ENCODE measurements around the gene TPSD1.

DNA sequence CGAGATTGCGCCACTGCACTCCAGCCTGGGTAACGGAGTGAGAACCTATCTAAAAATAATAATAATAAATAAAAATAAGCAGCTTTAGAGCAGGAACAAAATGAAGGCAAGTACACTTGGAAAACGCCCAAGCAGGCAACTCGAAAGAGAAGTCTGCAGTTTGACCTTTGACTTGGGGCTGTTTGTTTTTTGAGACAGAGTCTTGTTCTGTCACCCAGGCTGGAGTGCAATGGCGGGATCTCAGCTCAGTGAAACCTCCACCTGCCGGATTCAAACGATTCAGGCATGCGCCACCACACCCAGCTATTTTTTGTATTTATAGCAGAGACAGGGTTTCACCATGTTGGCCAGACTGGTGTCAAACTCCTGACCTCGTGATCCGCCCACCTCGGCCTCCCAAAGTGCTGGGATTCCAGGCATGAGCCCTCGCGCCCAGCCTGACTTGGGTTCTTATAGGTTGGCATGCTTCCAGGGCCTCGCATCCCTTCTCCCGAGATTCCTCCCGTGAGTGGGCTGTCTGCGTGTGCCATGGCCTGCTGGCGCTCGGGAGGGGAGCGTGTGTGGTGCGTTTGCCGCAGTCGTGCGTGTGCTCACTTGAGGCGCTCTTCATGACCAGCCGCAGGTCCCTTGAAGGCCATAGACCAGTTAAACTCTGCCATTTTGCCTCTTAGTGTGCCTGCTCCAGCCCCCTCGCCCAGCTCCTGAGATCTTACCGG is 35.1 kb downstream of the TPSD1 start:
- TF ChIP-seq EZH2 (IDR thresholded peaks at IDR 0.05; ENCODE audit: insufficient read depth, poor library complexity, severe bottlenecking), result no peak
- no peak for TF ChIP-seq EZH2phosphoT487 (IDR thresholded peaks at IDR 0.05; ENCODE audit: insufficient read depth, low read depth)
